ENCODE data around the gene DMD. TPM values are rescaled to one million over a fixed set of nuclear protein-coding genes. Genes with fewer than 3 reads are reported as not detected.

DMD gene
- polyA plus RNA-seq, 2 of the 4 experiments (the other 2 are of a cell fraction), result 0.03 TPM; not detected in 1

DNA sequence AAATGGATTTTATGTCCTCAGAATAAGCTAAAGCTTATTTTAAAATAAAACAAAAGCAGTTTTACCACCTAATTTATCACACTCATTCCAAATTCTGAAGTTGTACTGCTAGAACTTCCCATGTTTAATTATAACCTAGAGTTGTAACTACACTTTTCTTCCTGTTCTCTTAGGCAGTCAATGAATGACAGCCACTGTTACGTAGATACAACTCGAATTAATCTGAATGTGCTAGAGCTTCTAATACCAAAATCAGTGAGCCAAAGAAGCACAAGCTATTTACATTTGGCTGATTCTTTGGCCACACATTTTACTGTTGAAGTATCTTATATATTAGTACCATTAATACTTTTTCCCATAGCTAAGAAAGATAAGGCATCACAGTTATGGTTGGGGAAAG, 2040.6 kb downstream of the DMD start:
- Histone ChIP-seq H3K4me3 (no peak overlapping the region), H3K4me2 (no peak overlapping the region), H3K4me1 (no peaks in the 10 kb centered on the region), H3K27ac (no peak overlapping the region), H3K9me3 (no peaks in the 10 kb centered on the region)
- FAIRE-seq (no peak), ATAC-seq (no peak), DNase-seq (ENCODE audit: low read depth in 1 of 2, low spot score in 1 of 2) (no peak)
- POLR2A ChIA-PET, result no interaction called here
- TF ChIP-seq RAD21 (conservative IDR thresholded peaks at IDR 0.05 in 1 of 2, IDR thresholded peaks at IDR 0.05 in 1 of 2) (no peak), JUNB (IDR thresholded peaks at IDR 0.05) (no peak)
- WGBS (ENCODE audit: missing lambda C conversion rate), result 0% methylated on average over 2 of the region's 2 CpGs
- CTCF ChIA-PET, result no interaction called here

DNA sequence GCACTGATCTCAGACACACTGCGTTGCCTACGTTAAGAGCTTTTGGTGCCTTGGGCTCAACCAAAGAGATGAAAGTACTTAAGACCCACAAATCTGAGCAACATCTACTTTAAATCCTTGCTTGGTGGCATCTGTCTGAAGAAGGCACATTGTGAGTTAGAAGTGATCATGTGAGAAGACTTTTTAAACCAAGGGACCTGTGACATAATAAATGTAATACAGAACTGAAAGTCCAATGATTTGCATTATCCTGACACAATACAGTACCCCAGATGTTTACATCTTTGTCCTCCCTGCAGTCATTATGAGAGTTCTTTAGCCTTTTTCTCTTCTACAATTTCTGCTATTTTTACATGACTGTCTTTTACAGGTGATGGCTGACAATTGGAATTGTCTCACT, 2042.8 kb downstream of the DMD start:
- no peak overlapping the region for H3K4me2 ChIP-seq
- no peak overlapping the region for H3K4me3 ChIP-seq
- no peaks in the 10 kb centered on the region for H3K4me1 ChIP-seq
- no peak overlapping the region for H3K27ac ChIP-seq
- H3K9me3 ChIP-seq, result no peaks in the 10 kb centered on the region
- WGBS (ENCODE audit: missing lambda C conversion rate), result 0% methylated on average over 2 of the region's 2 CpGs
- FAIRE-seq (no peak), ATAC-seq (no peak), DNase-seq (ENCODE audit: low read depth in 1 of 2, low spot score in 1 of 2) (no peak)
- CTCF ChIA-PET, result no interaction called here
- POLR2A ChIA-PET, result no interaction called here
- no peak for TF ChIP-seq REST (IDR thresholded peaks at IDR 0.05)
- TF ChIP-seq ZSCAN20 (CRISPR knock-in tag; IDR thresholded peaks at IDR 0.05), result no peak
- no peak for TF ChIP-seq EP300 (IDR thresholded peaks at IDR 0.05)
- no peak for TF ChIP-seq FOXS1 (CRISPR knock-in tag; IDR thresholded peaks at IDR 0.05)
- TF ChIP-seq HDAC2 (IDR thresholded peaks at IDR 0.05), result no peak
- TF ChIP-seq CBX8 (IDR thresholded peaks at IDR 0.05), result no peak
- no peak for TF ChIP-seq ZNF302 (CRISPR knock-in tag; IDR thresholded peaks at IDR 0.05)
- no peak for TF ChIP-seq TFCP2L1 (CRISPR knock-in tag; IDR thresholded peaks at IDR 0.05)
- no peak for TF ChIP-seq HOXA7 (CRISPR knock-in tag; IDR thresholded peaks at IDR 0.05)

DNA sequence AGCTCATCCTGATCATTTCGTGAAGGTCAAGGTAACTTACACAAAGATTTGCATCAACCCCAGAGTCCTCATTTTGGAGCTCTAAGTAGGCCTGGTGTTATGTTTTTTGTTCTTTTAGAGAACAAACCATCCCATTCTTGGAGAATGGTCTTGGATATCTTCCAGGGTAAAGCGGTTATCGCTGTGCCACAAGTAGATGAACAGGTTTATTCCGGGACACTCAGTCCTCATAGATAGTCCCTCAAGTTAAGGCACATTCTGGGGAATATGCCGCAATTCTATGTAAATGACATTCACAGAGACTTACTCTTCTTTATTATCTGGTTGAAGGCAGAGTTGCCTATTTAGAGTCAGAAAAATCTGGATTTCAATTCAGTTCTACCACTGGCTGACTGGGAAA, 2044.5 kb downstream of the DMD start:
- Histone ChIP-seq H3K4me3 (no peak overlapping the region), H3K9me3 (no peaks in the 10 kb centered on the region), H3K4me2 (no peak overlapping the region), H3K4me1 (no peaks in the 10 kb centered on the region), H3K27ac (no peak overlapping the region)
- FAIRE-seq (no peak), DNase-seq (ENCODE audit: low read depth in 1 of 2, low spot score in 1 of 2) (no peak), ATAC-seq (no peak)
- 11% methylated on average over 5 of the region's 5 CpGs for WGBS (ENCODE audit: missing lambda C conversion rate)
- TF ChIP-seq NFE2L2 (conservative IDR thresholded peaks at IDR 0.05; ENCODE audit: low read length), result no peak
- no peak for TF ChIP-seq SMC3 (IDR thresholded peaks at IDR 0.05)
- no peak for TF ChIP-seq MAX (IDR thresholded peaks at IDR 0.05)
- TF ChIP-seq BCL3 (IDR thresholded peaks at IDR 0.05), result no peak
- TF ChIP-seq POLR2AphosphoS2 (conservative IDR thresholded peaks at IDR 0.05; ENCODE audit: low read length), result no peak
- TF ChIP-seq CBX2 (IDR thresholded peaks at IDR 0.05; ENCODE audit: borderline replicate concordance, low read depth), result no peak
- TF ChIP-seq RAD21 (conservative IDR thresholded peaks at IDR 0.05 in 1 of 2, IDR thresholded peaks at IDR 0.05 in 1 of 2), result no peak
- no peak for TF ChIP-seq ZSCAN20 (CRISPR knock-in tag; IDR thresholded peaks at IDR 0.05)
- TF ChIP-seq MYC (IDR thresholded peaks at IDR 0.05; ENCODE audit: borderline replicate concordance, low read length), result no peak
- no peak for TF ChIP-seq RNF2 (IDR thresholded peaks at IDR 0.05; ENCODE audit: borderline replicate concordance, low read depth)
- CTCF ChIA-PET, result no interaction called here
- POLR2A ChIA-PET, result no interaction called here

Data from A549 (cell line).